Testis (tissue), 2 donors: Measurements from ENCODE around the gene RAB4B.

Experiments used
- CTCF ChIP-seq, 3 experiments: fragments of 450-650 bp in 2 of 3; fragments of 200-600 bp in 1 of 3; sonication (generic) in 1 of 3; IDR thresholded peaks; one replicate each; pipeline ENCODE4 v1.5.1; 2016 to 2019; ENCODE audit warnings: antibody characterized with exemption in 3 of 3, mild to moderate bottlenecking in 2 of 3, moderate library complexity in 1 of 3
- POLR2A ChIP-seq: fragments of 450-650 bp; IDR thresholded peaks from one replicate; pipeline ENCODE4 v1.6.1; 2017; ENCODE audit warnings: antibody characterized with exemption, mild to moderate bottlenecking, moderate library complexity

GRCh38 chr19:40739871-40740703 is 38.0 kb upstream of the RAB4B start:
- TF ChIP-seq CTCF (IDR thresholded peaks at IDR 0.05) (no peak), POLR2A (no peak)
